ENCODE measurements around the gene BANP. TPM values are rescaled to one million over a fixed set of nuclear protein-coding genes. Genes with fewer than 3 reads are reported as not detected.

BANP gene
- total and polyA plus RNA-seq, 2 donors (not counting 3 experiments of a cell fraction or from before 2014, with no cell fraction given): 22.4 to 33.8 TPM

DNA sequence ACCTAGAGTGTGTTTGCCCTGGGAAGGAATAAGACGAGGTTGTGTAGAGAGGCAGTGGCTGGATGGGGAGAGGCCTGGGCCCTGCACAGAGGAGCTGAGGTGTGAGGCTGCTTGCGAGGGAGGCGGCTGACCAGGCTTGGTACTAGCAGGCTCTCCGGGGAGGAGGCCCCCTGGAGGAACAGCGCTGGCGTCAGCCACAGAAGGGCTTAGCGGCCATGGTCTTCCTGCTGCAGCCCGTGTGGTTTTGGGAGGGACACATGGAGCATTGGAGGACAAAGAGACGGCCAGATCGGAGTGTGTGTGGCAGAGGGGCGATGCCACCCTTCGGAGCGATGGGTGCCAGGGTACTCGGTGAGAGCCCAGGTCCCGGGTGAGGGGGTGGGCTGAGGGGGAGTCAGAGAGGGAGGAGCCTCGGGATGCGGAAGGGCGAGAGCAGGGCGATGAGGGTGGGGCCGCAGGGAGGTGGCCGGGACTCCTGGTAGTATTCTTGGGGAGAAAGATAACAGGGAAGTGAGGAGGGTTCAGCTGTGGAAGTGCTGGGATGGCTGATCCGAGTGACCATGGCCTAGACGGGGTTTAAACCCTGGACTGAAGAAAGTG, 8.3 kb downstream of the BANP start:
- no peaks in the 10 kb centered on the region for H3K27me3 ChIP-seq (ENCODE audit: control insufficient read depth in 2 of 2, insufficient read depth in 2 of 2, low read length in 2 of 2)
- H3K36me3 ChIP-seq (ENCODE audit: control insufficient read depth in 2 of 2, extremely low read depth in 1 of 2, insufficient read depth in 2 of 2, low read length in 2 of 2): peaks cover 0 to 2% of the 10 kb centered on the region in 2 experiments
- no TSS peak for BruUV-seq (replicated peaks)
- no peaks in the 10 kb centered on the region for H3K9me1 ChIP-seq (replicated peaks; ENCODE audit: control insufficient read depth, extremely low read depth, insufficient read depth, low read length)
- no peak overlapping the region for H2AFZ ChIP-seq (ENCODE audit: low read depth, low read length)
- no peak overlapping the region for H3K4me2 ChIP-seq (ENCODE audit: insufficient read depth, low read length)
- no peaks in the 10 kb centered on the region for H3K9me3 ChIP-seq (replicated peaks; ENCODE audit: control insufficient read depth, insufficient read depth, low read length)
- H4K20me1 ChIP-seq (replicated peaks; ENCODE audit: control insufficient read depth, extremely low read depth, insufficient read depth, low read length): no peaks in the 10 kb centered on the region
- no peak for FAIRE-seq
- peaks cover 76% of the 10 kb centered on the region for H3K79me2 ChIP-seq (ENCODE audit: control insufficient read depth, insufficient read depth, low read length)
- H3K4me3 ChIP-seq (replicated peaks in 1 of 3; ENCODE audit: insufficient read depth in 1 of 3, low read depth in 1 of 3, low read length in 3 of 3): no peak overlapping the region
- H3K4me1 ChIP-seq (ENCODE audit: control insufficient read depth, extremely low read depth, insufficient read depth, low read length): peaks cover 35% of the 10 kb centered on the region
- H3K27ac ChIP-seq (ENCODE audit: insufficient read depth, low read depth, low read length): no peak overlapping the region
- no peak for DNase-seq (ENCODE audit: low read depth, low spot score)
- no peak for TF ChIP-seq POLR2AphosphoS5 (IDR thresholded peaks at IDR 0.05; ENCODE audit: insufficient read depth, low read depth, low read length)
- TF ChIP-seq, protein P1, sequence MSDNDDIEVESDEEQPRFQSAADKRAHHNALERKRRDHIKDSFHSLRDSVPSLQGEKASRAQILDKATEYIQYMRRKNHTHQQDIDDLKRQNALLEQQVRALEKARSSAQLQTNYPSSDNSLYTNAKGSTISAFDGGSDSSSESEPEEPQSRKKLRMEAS (IDR thresholded peaks at IDR 0.05; ENCODE audit: insufficient read depth, insufficient read length): no peak
- no peak for TF ChIP-seq GATA2 (IDR thresholded peaks at IDR 0.05; ENCODE audit: insufficient read depth, insufficient read length, low read depth, low read length)
- TF ChIP-seq, protein P2, sequence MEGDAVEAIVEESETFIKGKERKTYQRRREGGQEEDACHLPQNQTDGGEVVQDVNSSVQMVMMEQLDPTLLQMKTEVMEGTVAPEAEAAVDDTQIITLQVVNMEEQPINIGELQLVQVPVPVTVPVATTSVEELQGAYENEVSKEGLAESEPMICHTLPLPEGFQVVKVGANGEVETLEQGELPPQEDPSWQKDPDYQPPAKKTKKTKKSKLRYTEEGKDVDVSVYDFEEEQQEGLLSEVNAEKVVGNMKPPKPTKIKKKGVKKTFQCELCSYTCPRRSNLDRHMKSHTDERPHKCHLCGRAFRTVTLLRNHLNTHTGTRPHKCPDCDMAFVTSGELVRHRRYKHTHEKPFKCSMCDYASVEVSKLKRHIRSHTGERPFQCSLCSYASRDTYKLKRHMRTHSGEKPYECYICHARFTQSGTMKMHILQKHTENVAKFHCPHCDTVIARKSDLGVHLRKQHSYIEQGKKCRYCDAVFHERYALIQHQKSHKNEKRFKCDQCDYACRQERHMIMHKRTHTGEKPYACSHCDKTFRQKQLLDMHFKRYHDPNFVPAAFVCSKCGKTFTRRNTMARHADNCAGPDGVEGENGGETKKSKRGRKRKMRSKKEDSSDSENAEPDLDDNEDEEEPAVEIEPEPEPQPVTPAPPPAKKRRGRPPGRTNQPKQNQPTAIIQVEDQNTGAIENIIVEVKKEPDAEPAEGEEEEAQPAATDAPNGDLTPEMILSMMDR (IDR thresholded peaks at IDR 0.05; ENCODE audit: extremely low read depth in 1 of 2, insufficient read depth in 1 of 2, low read depth in 1 of 2, low read length in 2 of 2): no peak
- TF ChIP-seq MYC (IDR thresholded peaks at IDR 0.05; ENCODE audit: low read depth, low read length): no peak
- no peak for TF ChIP-seq POLR2A (IDR thresholded peaks at IDR 0.05; ENCODE audit: low read depth, low read length)
- no peak for TF ChIP-seq FOS (IDR thresholded peaks at IDR 0.05; ENCODE audit: borderline replicate concordance, insufficient read depth, low read length)
- no peak for TF ChIP-seq EZH2 (IDR thresholded peaks at IDR 0.05; ENCODE audit: borderline replicate concordance, low read depth, low read length, severe bottlenecking)
- no peak for TF ChIP-seq JUN (IDR thresholded peaks at IDR 0.05; ENCODE audit: borderline replicate concordance, insufficient read depth, insufficient read length, low read depth)
- intact Hi-C loops (cut with micrococcal nuclease) (loop anchor here (5.0 to 10.0 kb wide), 2 partner anchors 63 to 605 kb away; no protein-coding TSS in a partner anchor), dilution Hi-C loops (cut with MboI; ENCODE audit: extremely low pct_ligation_motif_present, low sequenced_read_pairs) (no loop called here)
- CTCF ChIA-PET: no interaction called here
- POLR2A ChIA-PET: no interaction called here
- no peak overlapping the region for H3K9ac ChIP-seq (replicated peaks; ENCODE audit: extremely low read depth, insufficient read depth, low read length)

Measured in endothelial cell of umbilical vein (primary cell).